ENCODE results near the gene RPLP1. TPM values are rescaled to one million over a fixed set of nuclear protein-coding genes. Genes with fewer than 3 reads are reported as not detected.
A peak's percentile ranks its signal among the peaks of the same experiment; 100 is the strongest.

RPLP1 gene
- total and polyA plus RNA-seq, 9 donors, result 175 to 3,255 (median 2,320) TPM

GRCh38 chr15:69476704-69477473 is 24.3 kb downstream of the RPLP1 start:
- 75 to 89% (median 84%) methylated on average over 9 of the region's 9 CpGs for WGBS, 3 donors
- no peak for DNase-seq
- no peak for TF ChIP-seq POLR2A (IDR thresholded peaks at IDR 0.05)
- no peak for TF ChIP-seq EP300 (IDR thresholded peaks at IDR 0.05)
- no peak for TF ChIP-seq CTCF (IDR thresholded peaks at IDR 0.05)
- Histone ChIP-seq H3K9me3 (no peaks in the 10 kb centered on the region), H3K4me3 (no peak overlapping the region), H3K27ac (no peak overlapping the region), H3K4me1 (ENCODE audit: insufficient read depth) (no peaks in the 10 kb centered on the region), H3K27me3 (no peaks in the 10 kb centered on the region), H3K36me3 (no peaks in the 10 kb centered on the region)
- intact Hi-C loops (cut with DNase I), result loop anchor here in 3 of 4 donors (5.0 to 10.0 kb wide), 5 partner anchors 588 to 1010 kb away; no protein-coding TSS in a partner anchor

- H3K9me3 ChIP-seq, result no peaks in the 10 kb centered on the region
- peak; percentile 36 to 69 (median 61) for DNase-seq
Observed at GRCh38 chr15:69478259-69478781, 25.7 kb downstream of the RPLP1 start.

GRCh38 chr15:69479081-69479480 is 26.5 kb downstream of the RPLP1 start:
- DNase-seq, result no peak
- Histone ChIP-seq H3K4me1 (ENCODE audit: insufficient read depth) (no peaks in the 10 kb centered on the region), H3K9me3 (no peaks in the 10 kb centered on the region), H3K4me3 (no peak overlapping the region), H3K36me3 (no peaks in the 10 kb centered on the region), H3K27me3 (no peaks in the 10 kb centered on the region), H3K27ac (no peak overlapping the region)
- 90 to 93% (median 92%) methylated on average over 4 of the region's 4 CpGs for WGBS, 3 donors
- TF ChIP-seq EP300 (IDR thresholded peaks at IDR 0.05), result no peak
- no peak for TF ChIP-seq CTCF (IDR thresholded peaks at IDR 0.05)
- no peak for TF ChIP-seq POLR2A (IDR thresholded peaks at IDR 0.05)
- intact Hi-C loops (cut with DNase I), result loop anchor here (2.0 to 10.0 kb wide), 6 partner anchors 586 to 1010 kb away; no protein-coding TSS in a partner anchor

More at GRCh38 chr15:69478259-69478781, 25.7 kb downstream of the RPLP1 start:
- WGBS, 3 donors, result 31 to 33% (median 33%) methylated on average over 13 of the region's 13 CpGs
- TF ChIP-seq POLR2A (IDR thresholded peaks at IDR 0.05), result no peak
- TF ChIP-seq EP300 (IDR thresholded peaks at IDR 0.05), result no peak
- peak in 2 of 3 donors; percentile 39 to 41 for TF ChIP-seq CTCF (IDR thresholded peaks at IDR 0.05)
- Histone ChIP-seq H3K27me3 (no peaks in the 10 kb centered on the region), H3K27ac (no peak overlapping the region), H3K36me3 (no peaks in the 10 kb centered on the region), H3K4me1 (ENCODE audit: insufficient read depth) (no peaks in the 10 kb centered on the region), H3K4me3 (no peak overlapping the region)
- intact Hi-C loops (cut with DNase I), result loop anchor here (2.0 to 10.0 kb wide), 6 partner anchors 586 to 1010 kb away; no protein-coding TSS in a partner anchor

- WGBS, 3 donors, result 97 to 100% (median 99%) methylated on average over 2 of the region's 2 CpGs
- H3K4me3 ChIP-seq, result no peak overlapping the region
- no peaks in the 10 kb centered on the region for H3K27me3 ChIP-seq
- no peak for TF ChIP-seq CTCF (IDR thresholded peaks at IDR 0.05)
- TF ChIP-seq POLR2A (IDR thresholded peaks at IDR 0.05), result no peak
- no peak for TF ChIP-seq EP300 (IDR thresholded peaks at IDR 0.05)
- no peaks in the 10 kb centered on the region for H3K4me1 ChIP-seq (ENCODE audit: insufficient read depth)
- H3K36me3 ChIP-seq, result no peaks in the 10 kb centered on the region
- H3K27ac ChIP-seq, result no peak overlapping the region
- H3K9me3 ChIP-seq, result no peaks in the 10 kb centered on the region
- intact Hi-C loops (cut with DNase I), result loop anchor here (2.0 to 10.0 kb wide), 7 partner anchors 585 to 1009 kb away; no protein-coding TSS in a partner anchor
- DNase-seq, result no peak
Observed at GRCh38 chr15:69479971-69480370, 27.4 kb downstream of the RPLP1 start.

All from ovary (tissue), 9 donors.